ENCODE data around the gene OR10J5.
"Not testable (repeated sequence)": the region's sequence is repeated elsewhere in the genome, so short reads cannot be mapped to it uniquely, and the experiment has no call there.

OR10J5 gene

GRCh38 chr1:159535907-159536306, at the start of gene OR10J5:
Gene OR10J5 (minus strand): TSS chr1:159536007. CDS start chr1:159536007, 0 bp downstream.
- DNase-seq (ENCODE audit: low read depth in 2 of 2): no peak

- no peak for DNase-seq (ENCODE audit: low read depth in 2 of 2)
Observed at GRCh38 chr1:159584536-159584935, 48.7 kb upstream of the OR10J5 start.

- DNase-seq (ENCODE audit: low read depth in 2 of 2): no peak
Observed at GRCh38 chr1:159581422-159581821, 45.6 kb upstream of the OR10J5 start.

- no peak for DNase-seq (ENCODE audit: low read depth in 2 of 2)
Observed at GRCh38 chr1:159580340-159580739, 44.5 kb upstream of the OR10J5 start.

- no peak for DNase-seq (ENCODE audit: low read depth in 2 of 2)
Observed at GRCh38 chr1:159577446-159577845, 41.6 kb upstream of the OR10J5 start.

GRCh38 chr1:159562680-159563079, 26.9 kb upstream of the OR10J5 start:
- DNase-seq (ENCODE audit: low read depth in 2 of 2): no peak

- DNase-seq (ENCODE audit: low read depth in 2 of 2): no peak
Observed at GRCh38 chr1:159561497-159561896, 25.7 kb upstream of the OR10J5 start.

- no peak for DNase-seq (ENCODE audit: low read depth in 2 of 2)
Observed at GRCh38 chr1:159560599-159560998, 24.8 kb upstream of the OR10J5 start.

- DNase-seq (ENCODE audit: low read depth in 2 of 2): no peak
Observed at GRCh38 chr1:159556931-159557369, 21.1 kb upstream of the OR10J5 start.

- no peak for DNase-seq (ENCODE audit: low read depth in 2 of 2)
Observed at GRCh38 chr1:159554696-159555095, 18.9 kb upstream of the OR10J5 start.

- no peak for DNase-seq (ENCODE audit: low read depth in 2 of 2)
Observed at GRCh38 chr1:159554261-159554660, 18.5 kb upstream of the OR10J5 start.

- no peak for DNase-seq (ENCODE audit: low read depth in 2 of 2)
Observed at GRCh38 chr1:159548126-159548525, 12.3 kb upstream of the OR10J5 start.

GRCh38 chr1:159532922-159533321, 2.9 kb downstream of the OR10J5 start:
- no peak for DNase-seq (ENCODE audit: low read depth in 2 of 2)

GRCh38 chr1:159524792-159525191, 11.0 kb downstream of the OR10J5 start:
- not testable (repeated sequence) for DNase-seq (ENCODE audit: low read depth in 2 of 2)

GRCh38 chr1:159510229-159510541, 25.6 kb downstream of the OR10J5 start:
- DNase-seq (ENCODE audit: low read depth in 2 of 2): no peak

- DNase-seq (ENCODE audit: low read depth in 2 of 2): no peak
Observed at GRCh38 chr1:159509440-159510228, 26.2 kb downstream of the OR10J5 start.

- DNase-seq (ENCODE audit: low read depth in 2 of 2): no peak
Observed at GRCh38 chr1:159508951-159509350, 26.9 kb downstream of the OR10J5 start.

GRCh38 chr1:159505676-159506075, 30.1 kb downstream of the OR10J5 start:
- no peak for DNase-seq (ENCODE audit: low read depth in 2 of 2)

GRCh38 chr1:159501082-159501481, 34.7 kb downstream of the OR10J5 start:
- no peak for DNase-seq (ENCODE audit: low read depth in 2 of 2)

GRCh38 chr1:159494513-159495210, 41.1 kb downstream of the OR10J5 start:
- not testable (repeated sequence) for DNase-seq (ENCODE audit: low read depth in 2 of 2)

- DNase-seq (ENCODE audit: low read depth in 2 of 2): no peak
Observed at GRCh38 chr1:159493354-159493753, 42.5 kb downstream of the OR10J5 start.

- DNase-seq (ENCODE audit: low read depth in 2 of 2): no peak
Observed at GRCh38 chr1:159492575-159493323, 43.1 kb downstream of the OR10J5 start.

All from activated CD8-positive, alpha-beta memory T cell treated with anti-CD3 and anti-CD28 coated beads for 4 hours (primary cell).